ENCODE results near the gene FOXF1.

DNA sequence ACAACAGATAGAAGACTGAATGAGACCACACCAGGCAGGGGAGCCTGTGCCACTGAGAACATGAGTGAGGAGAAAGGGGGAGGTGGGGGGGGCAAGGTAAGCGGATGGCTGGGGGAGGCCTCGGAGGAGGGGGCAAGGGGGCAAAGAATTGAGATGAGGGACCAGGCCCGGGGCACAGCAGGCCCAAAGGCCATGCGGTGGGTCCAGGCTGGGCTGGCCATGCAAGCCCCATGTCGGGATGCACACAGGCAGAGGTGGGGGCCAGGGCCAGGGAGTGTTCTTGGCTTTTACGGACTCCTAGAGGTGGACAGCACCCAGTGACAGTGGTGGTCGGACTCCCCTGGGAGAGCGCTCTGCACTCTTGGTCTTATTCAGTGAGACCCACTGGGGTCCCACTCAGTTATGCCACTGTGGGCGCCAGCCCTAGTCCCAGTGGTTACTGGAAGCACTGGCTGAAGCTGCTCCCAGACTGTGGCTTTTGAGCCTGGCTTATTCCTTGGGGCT lies 49.5 kb downstream of the FOXF1 start:
- TF ChIP-seq, protein P1, sequence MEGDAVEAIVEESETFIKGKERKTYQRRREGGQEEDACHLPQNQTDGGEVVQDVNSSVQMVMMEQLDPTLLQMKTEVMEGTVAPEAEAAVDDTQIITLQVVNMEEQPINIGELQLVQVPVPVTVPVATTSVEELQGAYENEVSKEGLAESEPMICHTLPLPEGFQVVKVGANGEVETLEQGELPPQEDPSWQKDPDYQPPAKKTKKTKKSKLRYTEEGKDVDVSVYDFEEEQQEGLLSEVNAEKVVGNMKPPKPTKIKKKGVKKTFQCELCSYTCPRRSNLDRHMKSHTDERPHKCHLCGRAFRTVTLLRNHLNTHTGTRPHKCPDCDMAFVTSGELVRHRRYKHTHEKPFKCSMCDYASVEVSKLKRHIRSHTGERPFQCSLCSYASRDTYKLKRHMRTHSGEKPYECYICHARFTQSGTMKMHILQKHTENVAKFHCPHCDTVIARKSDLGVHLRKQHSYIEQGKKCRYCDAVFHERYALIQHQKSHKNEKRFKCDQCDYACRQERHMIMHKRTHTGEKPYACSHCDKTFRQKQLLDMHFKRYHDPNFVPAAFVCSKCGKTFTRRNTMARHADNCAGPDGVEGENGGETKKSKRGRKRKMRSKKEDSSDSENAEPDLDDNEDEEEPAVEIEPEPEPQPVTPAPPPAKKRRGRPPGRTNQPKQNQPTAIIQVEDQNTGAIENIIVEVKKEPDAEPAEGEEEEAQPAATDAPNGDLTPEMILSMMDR (IDR thresholded peaks at IDR 0.05) = no peak
- TF ChIP-seq POLR2A (IDR thresholded peaks at IDR 0.05) = no peak
